Stimulated activated CD4-positive, alpha-beta T cell treated with anti-CD3 and anti-CD28 coated beads, Interleukin-2, amount 100 ng/mL, for 48 hours (primary cell): ENCODE measurements around the gene P3H4.
A peak's percentile ranks its signal among the peaks of the same experiment; 100 is the strongest.
"Not testable (repeated sequence)": the region's sequence is repeated elsewhere in the genome, so short reads cannot be mapped to it uniquely, and the experiment has no call there.

Experiments used
- DNase-seq, 2 donors: peaks; one replicate each; pipeline ENCODE4 v3.0.0-alpha.2; 2020

The P3H4 gene

DNA sequence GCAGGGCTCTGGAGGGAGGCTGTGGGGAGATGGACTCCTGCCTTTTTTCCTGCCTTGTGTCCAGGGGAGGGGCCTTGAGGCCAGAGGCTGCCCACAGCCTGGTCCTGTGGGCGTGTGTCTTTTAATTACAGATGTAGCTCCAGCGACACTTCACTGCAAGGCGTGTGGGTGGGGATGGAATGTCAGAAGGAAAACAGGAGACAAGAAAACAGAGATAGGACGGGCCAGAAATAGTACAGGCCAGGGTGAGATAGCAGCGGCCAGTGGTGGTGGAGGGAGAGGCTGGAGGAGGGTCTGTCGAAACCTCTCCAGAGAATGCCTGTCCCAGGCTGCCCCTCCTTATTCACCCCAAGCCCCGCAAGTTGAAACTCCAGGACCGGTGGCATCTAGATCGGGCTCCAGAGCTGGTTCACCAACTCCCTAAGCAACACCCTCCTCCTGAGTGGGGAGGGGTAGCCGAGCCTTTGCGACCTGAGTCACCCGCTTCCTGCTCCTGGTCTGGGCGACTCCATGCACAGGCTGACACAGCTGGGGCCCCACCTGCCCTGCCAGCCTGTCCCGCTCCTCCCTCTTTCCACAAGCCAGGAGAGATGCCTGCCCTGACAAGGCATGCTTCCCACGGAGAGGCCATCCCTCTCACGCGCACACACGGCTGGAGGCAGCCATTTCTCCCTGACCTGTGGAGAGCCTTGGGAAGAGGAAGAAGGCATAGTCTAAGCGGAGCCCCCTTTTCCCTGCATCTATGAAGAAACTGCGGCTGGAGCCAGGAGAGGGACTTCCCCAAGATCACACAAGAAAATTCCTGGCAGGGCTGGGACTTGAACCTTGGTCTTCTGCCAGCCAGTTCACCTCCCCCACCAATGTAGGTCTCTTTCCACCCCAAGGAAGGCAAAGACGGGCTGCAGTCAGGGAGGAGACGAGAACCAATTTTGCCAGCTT, 18.6 kb downstream of the P3H4 start:
- DNase-seq: no peak

DNA sequence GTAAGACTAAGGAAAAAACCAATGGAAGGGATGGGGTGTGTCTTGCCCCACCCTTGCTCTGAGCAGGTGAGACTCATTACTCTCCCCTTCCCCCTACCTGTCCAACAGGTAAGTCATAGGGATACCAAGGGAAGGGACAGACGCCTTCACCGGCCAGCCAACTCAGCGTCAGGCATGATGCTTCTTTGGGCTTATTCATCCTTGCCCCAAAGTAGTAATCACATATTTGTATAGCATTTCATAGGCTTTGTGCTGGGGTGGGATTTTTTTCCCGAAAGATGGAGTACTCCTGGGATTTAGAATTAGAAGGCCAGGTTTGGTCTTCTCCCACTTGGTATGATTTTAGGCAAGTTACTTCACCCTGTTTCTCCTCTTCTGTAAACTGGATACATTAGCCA, 24.7 kb downstream of the P3H4 start:
- no peak for DNase-seq

DNA sequence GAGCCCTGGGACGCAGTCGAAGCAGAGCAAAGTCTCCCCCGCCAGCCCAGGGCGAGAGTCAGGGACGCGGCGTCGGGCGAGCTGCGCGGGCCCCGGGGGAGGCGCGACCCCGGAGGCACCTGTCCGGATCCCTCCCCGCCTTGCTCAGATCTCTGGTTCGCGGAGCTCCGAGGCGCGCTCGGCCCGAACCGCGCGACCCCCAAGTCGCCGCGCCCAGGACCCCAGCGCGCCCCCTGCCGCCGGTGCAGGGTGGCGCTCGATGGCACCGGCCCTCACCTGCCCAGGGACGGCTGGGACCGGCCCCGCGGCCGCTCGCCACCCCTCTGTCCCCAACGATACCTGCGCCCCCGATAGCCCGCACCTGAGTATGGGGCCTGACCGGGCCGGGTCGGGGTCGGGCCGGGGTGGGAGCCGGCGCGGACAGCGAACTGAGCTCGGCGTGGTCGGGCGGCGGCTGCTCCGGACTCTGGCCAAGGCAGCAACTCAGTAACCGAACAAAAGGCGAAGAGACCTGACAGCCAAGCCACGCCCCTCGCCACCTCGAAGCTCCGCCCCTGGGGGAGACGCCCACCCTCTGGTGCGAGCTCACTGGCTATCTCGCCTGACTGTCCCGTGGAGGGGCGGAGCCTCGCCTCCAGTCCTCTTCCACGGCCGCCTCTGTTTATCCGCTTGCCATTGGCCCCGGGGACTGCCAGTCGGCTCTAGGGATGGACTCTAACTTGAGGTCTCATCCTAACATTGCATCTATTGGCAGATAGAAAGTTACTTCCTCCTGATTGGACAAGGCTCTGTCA, 25.3 kb downstream of the P3H4 start, which contains the start of gene JUP:
TSS of gene JUP (minus strand) at position 485 of the 794 bp plus-strand sequence. CDS start 14,857 bp downstream, outside the sequence.
- peak; percentile 85 to 93 for DNase-seq

DNA sequence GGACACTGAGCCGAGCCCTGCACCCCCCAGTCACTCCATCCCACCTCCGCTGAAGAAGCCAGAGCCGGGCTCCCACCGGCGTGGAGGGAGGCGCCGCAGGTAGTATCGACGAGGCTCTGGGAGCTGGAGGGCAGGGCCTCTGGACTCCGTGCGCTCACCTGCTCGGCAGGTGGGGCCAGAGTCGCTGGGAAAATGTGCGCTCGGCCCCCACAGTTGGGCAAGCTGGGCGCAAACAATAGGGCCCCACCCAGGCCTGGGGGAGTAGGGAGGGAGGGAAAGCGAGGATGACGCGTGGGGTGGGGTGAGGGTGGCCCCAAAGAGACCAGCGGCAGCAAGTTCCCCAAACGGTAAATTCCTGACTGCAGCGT, 25.9 kb downstream of the P3H4 start:
- no peak for DNase-seq

DNA sequence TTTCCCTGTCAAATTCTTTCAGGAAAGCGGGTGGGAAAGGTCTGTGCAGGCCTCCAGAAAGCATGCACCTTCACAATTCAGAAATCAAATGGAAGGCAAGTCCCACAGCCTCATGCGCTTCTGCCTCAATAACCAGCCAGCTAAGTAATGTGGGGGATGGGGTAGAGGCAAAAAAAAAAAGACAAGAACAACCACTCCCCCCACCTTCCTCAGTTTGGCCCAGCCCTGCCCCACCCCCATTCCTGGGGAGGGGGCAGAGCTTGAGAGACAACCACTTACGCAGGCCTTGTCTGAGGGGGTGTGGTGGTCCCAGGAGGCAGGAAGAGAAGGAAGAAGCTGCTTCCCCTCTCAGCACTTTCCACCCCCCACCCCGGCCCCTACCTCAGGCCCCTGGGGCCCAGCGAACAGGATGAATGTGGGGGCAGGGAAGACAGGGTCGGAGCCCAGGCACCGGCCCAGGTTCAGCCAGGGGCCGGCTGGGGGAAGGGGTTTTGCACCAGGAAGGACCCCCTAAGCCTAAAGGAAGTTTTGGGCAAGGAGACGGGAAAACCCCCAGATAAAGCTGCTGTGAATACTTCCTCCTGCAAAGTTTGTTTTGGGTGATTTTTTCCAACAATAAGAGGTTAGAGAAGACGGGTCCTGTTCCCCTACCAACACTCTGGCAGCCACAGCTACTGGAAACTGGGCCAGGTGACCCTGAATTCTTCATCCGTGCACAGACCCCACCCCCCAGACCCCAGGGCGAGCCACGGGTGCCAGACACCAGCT, 26.5 kb downstream of the P3H4 start:
- DNase-seq: no peak

DNA sequence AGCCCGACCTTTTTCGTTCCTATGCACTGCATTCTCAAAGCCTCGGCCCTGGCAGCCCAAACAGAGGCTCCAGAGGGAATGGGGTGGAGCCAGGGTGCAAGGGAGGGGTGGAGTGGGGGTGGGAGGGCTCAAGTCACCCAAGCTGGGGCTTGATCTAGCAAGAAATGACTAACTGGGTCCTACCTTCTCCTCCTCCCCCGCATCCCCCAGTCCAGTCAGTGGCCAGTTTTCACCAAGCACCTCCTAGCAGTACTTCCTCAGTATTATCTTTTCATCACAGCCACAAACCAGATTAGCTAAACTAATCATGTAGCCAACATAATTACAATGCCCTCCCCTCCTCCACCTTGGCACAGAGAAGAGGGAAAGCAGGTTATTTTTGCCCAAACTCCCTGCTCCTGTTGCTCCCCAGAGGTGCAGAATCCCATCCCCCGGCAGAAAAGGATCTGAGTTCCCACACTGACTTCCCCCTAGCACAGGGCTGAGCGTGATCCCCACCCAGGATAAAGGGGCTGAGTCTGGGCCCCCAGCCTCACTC, 27.5 kb downstream of the P3H4 start:
- no peak for DNase-seq

DNA sequence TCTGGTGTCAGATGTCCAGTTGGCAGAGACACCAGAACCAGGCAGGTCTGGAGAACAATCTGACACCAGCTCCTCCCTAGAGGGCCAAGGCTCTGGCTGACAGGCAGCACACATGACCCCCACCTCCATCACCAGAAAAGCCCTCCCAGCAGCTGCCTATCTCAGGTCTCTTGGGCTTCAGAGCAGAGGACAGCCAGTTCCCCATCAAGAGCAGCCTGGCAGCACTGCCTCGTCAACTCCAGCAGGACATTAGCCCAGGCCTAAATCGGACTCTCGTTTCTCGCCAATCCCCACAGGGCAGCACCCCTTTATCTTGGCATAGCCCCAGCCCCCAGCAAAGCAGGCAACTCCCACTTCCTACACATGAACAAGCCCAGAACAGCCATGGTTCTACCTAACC, 29.6 kb downstream of the P3H4 start:
- DNase-seq: no peak

DNA sequence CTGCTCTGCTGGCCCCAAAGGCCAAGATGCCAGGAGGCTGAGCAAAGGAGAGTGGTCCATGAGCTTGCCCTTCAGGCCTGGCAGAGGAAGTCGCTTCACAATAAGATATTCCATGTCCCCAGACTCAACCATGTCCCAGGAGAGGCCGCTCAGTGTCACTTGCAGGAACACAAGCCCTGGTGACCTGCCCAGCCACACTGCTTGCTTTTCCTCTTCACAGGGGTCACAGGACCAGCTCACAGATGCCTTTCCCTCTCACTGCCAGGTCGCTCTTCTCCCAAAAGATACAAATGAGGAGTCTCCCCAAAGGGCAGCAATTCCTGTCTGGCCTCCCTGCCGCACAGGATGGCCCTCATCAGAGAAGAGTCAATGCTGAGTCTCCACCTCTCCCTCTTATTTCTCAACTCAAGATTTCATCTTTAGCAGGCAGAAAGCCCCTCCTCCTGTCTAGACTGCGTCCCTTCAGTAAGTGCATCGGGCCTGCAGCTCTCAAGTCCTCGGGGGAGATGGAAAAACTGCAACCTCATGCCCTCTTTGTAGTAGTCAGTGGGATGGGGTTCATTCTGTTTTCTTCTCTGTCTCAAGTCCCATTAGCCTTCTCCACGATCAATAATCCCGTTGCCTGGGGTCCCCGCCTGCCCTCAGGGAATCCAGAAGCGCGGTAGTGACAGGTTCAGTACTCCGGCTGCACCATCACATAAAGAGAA, 30.2 kb downstream of the P3H4 start:
- DNase-seq: no peak

DNA sequence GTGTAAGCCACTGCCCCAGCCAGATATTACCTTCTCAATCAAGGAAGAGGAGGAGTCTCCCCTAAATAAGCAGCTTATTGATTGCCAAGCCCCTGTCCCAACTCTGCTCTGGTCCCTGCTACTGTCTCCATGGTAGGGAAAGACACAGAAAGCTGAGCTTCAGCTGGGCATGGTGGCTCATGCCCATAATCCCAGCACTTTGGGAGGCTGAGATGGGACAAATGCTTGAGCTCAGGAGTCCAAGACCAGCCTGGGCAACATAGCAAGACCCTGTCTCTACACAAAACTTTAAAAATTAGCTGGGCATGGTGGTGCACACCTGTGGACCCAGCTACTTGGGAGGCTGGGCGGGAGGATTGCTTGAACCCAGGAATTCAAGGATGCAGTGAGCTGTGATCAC, 31.8 kb downstream of the P3H4 start:
- no peak for DNase-seq

DNA sequence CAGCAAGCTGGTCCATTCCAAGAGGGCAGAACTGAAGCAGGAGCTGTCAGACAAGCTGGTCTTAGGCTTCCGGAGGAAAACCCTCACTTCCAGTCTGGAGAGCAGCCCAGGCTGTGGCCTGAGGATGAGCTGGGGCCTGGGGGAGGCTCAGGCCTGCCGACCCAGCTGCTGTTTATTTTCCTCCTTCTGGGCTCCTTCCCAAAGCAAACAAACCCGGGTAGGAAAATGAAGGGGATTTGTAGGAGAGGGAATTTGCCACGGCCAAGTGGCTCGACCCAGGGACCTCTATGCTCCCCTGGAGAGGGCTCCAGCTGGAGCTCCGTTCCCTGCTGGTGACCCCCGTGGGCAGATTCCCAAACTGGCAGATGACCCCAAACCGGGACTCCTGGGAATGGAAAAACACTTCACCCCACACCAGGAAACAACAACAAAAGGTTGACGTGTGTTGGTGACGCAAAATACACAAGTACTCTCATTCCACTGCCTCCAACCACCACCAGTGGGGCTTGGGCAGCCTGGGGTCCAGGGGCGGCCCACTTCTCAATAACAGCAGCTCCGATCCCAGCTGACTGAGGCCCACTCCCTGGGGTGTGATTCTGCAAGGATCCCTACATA, 34.1 kb downstream of the P3H4 start:
- DNase-seq: no peak

DNA sequence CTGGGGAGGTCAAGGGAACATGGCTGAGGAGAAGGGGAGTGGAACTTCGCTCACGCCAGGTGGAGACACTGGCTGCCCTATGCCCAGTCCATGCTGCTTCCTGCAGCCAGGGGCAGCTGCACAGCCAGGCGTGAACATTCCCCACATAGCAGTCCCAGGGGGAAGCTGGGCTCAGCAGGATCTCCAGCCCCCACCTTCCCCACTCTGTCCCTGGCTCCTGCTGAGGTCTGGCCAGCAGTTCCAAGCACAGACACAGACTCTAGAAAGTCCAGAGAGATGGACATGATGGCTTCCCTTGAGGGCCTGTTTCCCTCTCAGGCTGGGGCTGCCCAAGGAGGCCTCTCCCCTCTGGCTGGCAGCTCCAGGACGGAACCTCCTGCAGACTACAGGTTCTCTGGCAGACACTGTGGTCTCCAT, 34.6 kb downstream of the P3H4 start:
- DNase-seq: no peak

DNA sequence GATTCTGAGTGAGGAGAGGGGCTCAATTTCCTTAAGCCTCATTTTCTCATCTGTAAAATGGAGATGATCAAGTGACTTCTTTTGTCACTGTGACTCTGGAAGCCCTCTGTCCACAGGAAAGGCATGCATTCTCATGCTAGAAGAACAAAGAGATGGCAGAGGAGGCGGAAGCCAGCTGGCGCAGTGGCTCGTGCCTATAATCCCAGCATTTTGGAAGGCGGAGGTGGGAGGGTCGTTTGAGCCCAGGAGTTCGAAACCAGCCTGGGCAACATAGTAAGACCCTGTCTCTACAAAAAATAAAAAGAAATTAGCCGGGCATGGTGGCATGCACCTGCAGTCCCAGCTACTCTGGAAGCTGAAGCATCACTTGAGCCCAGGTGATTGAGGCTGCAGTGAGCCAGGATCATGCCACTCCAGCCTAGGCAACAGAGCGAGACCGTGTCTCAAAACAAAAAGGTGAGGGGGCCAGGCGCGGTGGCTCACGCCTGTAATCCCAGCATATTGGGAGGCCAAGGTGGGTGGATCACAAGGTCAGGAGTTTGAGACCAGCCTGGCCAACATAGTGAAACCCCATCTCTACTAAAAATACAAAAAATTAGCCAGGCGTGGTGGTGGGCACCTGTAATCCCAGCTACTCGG, 35.4 kb downstream of the P3H4 start:
- DNase-seq: not testable (repeated sequence)

DNA sequence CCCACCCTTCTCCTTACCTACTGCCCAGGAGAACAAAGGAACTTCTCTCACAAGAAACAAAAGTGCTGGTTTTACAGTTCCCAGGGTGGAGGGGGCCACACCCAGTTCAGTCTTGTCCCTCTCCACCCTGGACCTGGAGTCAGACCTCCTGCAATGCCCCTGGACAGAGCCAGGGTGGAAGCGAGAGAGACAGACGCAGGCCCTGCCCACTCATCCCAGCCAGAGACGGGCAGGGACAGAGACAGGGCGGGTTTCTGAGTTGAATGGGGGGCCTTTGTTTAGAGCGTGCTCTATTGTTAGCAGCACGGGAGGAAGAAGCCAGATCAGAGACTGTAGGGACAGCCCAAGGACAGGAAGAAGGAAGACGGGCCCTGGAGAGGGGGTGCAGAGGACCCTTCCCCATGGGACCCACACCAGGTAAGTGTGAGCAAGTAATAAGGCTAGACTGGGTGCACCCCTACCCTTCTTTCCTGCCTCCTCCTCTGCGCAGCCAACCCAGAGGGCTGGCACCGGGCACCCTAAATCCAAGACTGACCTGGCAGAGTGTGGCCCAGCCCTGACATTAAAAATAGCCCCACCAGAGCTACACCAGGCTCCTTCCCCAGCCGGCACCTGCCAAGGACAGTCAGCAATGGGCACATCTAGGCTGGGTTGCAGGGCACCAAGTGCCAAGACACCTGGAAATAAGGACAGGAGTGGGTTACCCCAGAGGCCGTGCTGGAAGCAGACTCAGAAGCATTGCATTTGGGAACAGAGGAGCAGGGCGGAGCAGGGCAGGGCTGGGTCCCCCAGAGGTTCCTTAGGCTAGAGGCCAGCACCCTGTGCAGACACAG, 36.1 kb downstream of the P3H4 start:
- DNase-seq: no peak

DNA sequence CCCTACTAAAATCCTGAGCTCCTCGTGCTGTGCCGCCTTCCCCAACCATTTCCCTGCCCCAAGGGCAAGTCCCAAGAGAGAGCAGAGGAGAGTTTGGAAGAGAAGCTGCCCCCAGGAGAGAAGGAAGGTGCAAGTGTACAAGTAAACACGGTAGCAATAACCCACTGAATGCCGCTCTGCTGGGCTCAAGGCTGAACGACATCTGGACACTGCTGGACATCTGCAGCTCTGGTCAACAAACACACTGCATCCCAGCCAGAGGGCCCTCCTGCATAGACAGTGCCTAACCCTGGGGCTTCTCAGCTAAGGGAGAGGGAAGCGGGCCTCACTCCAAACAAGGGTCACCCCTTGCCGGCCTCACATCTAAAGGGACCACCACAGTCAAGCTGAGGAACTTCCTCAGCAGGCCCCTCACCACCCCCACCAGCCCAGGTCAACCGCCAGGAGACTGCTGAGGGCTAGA, 38.0 kb downstream of the P3H4 start:
- DNase-seq: no peak

DNA sequence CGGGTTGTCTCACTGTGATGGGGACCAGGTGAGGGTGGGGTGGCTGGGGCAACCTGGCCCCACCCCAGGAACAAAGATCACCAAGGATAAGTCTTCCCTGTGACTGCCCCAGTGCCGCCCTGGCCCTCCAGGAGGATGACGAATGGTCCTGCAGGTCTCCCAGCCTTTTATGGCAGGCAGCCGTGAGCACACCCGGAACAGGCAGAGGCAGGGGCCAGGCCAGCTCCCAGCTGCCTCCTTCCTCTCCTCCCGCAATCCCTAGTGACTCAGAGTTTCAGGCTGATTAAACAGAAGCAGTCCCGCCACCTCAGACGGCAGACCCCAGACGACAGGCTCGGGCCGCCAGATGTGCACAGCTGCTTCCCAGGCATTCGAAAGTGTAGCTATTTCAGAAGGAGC, 38.6 kb downstream of the P3H4 start:
- DNase-seq: no peak

DNA sequence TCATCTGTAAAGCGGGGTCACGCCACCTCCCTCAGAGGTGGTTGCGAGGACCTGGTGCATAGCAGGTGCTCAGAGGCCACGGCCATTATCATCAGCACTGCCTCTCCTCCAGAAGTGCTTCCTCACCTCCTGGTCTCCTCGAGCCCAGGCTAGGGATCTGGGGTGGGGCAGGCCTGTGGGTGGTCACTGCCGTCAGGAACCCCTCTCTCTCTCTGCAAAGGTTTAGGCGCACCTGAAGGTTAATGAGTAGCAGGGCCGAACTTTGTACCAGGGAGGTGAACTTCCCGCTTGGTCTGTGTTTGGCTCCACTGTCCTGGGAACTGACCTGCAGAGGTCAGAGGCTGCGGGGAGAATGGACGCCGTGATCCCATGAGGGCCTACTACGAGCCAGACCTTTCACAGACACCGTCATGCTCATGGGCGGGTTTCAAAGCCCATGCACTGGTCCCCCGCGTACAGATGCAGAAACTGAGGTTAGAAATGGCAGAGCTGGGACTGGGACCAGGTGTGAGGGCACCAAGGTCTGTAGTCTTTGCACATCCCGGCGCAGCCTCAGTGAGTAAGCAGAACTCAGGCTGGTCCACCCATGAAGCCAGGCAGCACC, 39.1 kb downstream of the P3H4 start:
- no peak for DNase-seq

DNA sequence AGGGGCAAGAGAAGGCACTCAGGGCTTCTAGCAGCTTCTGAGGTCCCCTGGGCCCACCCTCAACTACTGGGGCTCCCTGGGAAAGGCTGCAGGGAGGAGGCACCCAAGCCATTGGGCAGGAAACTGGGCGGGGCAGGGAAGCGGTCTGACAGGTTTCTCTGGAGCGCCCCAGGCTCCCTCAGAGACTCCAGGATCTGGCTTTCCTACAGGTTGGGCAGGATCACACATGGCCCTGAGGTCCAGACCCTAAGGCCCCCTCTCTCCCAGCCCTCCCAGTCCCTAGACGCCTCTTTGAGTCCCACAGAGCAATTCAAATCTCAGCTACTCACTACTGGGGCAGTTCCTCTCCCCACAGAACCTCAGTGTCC, 39.5 kb downstream of the P3H4 start:
- no peak for DNase-seq

DNA sequence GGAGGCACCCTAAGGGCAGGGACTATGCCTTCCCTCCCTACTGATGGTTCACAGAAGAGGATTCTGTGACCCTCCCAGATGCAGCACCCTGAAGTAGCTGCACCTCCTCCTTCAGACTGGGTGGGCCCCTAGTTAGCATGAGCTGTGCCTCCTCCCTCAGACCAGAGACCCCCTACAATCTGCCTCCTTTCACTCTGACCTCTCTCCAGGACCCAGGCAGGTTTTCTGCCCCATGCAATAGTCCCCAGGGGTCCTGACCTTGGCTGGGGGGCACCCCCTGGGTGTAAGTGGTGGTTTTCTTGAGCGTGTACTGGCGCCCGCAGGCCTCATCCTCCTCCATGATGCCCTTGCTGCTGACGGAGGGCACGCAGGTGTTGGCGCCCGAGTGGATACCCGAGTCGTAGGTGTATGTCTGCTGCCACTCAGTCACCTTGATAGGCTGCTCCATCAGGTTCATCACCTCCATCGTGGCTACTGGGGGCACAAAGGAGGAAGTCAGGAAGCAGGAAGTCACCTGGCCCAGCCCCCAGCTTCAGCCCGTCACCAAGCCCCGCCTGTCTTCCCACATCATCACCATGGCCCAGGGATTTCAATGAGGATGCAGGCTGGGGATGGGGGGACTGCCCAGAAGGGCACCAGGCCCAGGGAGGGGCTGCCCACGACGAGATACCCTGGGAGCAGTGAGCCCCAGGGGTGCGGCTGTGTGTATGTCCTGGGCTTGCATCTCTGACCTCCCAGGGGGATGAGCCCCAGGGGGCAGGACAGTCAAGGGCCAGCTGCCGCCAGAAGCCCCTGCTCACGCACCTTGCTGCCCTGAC, 40.2 kb downstream of the P3H4 start:
- DNase-seq: no peak

DNA sequence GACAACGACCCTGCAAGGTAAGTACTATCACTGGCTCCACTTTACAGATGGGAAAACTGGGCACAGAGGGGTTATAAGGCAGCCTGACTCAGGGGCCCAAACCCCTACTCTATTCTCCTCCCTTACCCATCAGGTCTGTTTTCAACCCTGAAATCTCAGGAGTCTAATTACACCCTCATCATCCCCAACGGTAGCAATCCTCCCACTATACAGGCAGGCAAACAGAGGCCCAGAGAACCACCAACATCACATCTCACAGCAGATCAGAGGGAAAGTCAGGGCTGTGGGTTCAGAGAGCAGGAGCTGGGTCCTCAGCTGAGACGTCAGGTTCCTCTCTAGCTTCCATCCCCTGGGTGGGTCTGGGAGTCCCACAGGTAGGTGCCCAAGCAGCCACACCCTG, 41.8 kb downstream of the P3H4 start:
- DNase-seq: no peak
